Measurements from ENCODE around the gene KNOP1. TPM values are rescaled to one million over a fixed set of nuclear protein-coding genes. Genes with fewer than 3 reads are reported as not detected.

KNOP1 gene
- total and polyA plus RNA-seq, 2 of the 13 experiments (the other 11 are each of a cell fraction or from before 2014, with no cell fraction given) = 21.2 to 57.5 TPM

DNA sequence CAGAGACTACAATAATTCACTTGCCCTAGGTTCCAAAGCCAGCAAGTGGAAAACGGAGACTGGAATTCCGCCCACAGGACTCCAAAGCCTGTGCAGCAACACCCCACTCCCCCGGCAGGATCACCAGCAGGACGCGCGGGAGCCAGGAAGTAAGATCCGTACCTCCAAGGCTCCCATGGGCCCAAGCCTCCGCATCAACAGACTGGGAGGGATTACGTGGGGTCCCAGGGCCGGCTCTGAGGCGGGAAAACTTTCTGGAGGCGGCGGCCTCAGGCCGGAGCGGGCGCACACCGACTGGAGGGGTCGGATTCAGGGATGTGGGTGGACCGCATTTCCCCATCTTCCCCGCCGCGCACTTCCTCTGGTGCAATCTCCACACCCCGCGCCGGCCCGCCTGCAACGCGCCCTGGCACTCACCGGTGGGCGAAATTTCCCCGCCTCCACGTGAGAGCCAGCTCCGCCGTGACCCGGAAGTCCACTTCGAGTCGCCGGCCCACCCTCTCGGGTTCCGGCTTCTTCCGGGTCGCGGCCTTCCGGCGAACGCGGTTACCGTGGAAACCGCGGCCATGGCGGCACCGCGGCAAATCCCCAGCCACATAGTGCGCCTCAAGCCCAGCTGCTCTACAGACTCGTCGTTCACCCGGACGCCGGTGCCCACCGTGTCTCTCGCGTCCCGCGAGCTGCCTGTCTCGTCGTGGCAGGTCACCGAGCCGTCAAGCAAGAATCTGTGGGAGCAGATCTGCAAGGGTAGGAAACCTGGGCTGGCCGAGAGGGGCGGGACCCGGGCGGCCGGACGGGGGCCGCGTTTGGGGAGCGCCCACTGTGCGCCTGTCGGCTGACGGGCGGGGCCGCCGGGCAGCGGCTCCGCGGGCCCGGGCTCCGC lies at the start of gene KNOP1, which contains the start of gene IQCK (continued):
- TF ChIP-seq ADNP (CRISPR knock-in tag; IDR thresholded peaks at IDR 0.05) (no peak), ZNF674 (CRISPR knock-in tag; IDR thresholded peaks at IDR 0.05; ENCODE audit: low read depth) (no peak), SKI (IDR thresholded peaks at IDR 0.05; ENCODE audit: partially characterized antibody) (peak; percentile 61), DR1 (CRISPR knock-in tag; IDR thresholded peaks at IDR 0.05) (peak; percentile 79), KAT7 (CRISPR knock-in tag; IDR thresholded peaks at IDR 0.05; ENCODE audit: borderline replicate concordance) (peak; percentile 92), AHR (CRISPR knock-in tag; IDR thresholded peaks at IDR 0.05) (peak; percentile 95; the same call in 1 of the 2 replicates), TRIM24 (CRISPR knock-in tag; IDR thresholded peaks at IDR 0.05) (no peak), CCAR2 (optimal IDR thresholded peaks at IDR 0.05; ENCODE audit: low read depth, low read length) (no peak), STAT5B (CRISPR knock-in tag; IDR thresholded peaks at IDR 0.05) (no peak; the same call in none of the 2 replicates), CBFB (CRISPR knock-in tag; IDR thresholded peaks at IDR 0.05) (peak; percentile 57), ZNF790 (CRISPR knock-in tag; IDR thresholded peaks at IDR 0.05; ENCODE audit: borderline replicate concordance) (0 out of 2 replicates have a peak, but pooled peaks have one; percentile 60), SMAD9 (CRISPR knock-in tag; IDR thresholded peaks at IDR 0.05) (peak; percentile 91; the same call in 1 of the 2 replicates), NCOR1 (IDR thresholded peaks at IDR 0.05; ENCODE audit: borderline replicate concordance, low read length) (peak; percentile 20; the same call in 1 of the 2 replicates), ZNF614 (CRISPR knock-in tag; IDR thresholded peaks at IDR 0.05; ENCODE audit: borderline replicate concordance) (peak; percentile 55; the same call in 1 of the 2 replicates), ZNF776 (CRISPR knock-in tag; IDR thresholded peaks at IDR 0.05) (peak; percentile 97), SP1 (IDR thresholded peaks at IDR 0.05) (no peak), SP1 (CRISPR knock-in tag; IDR thresholded peaks at IDR 0.05) (peak; percentile 73), KDM3A (CRISPR knock-in tag; IDR thresholded peaks at IDR 0.05; ENCODE audit: low read depth) (peak; percentile 96), FOSL1 (CRISPR knock-in tag; IDR thresholded peaks at IDR 0.05; ENCODE audit: borderline replicate concordance) (no peak)
- TF ChIP-seq, protein P1, sequence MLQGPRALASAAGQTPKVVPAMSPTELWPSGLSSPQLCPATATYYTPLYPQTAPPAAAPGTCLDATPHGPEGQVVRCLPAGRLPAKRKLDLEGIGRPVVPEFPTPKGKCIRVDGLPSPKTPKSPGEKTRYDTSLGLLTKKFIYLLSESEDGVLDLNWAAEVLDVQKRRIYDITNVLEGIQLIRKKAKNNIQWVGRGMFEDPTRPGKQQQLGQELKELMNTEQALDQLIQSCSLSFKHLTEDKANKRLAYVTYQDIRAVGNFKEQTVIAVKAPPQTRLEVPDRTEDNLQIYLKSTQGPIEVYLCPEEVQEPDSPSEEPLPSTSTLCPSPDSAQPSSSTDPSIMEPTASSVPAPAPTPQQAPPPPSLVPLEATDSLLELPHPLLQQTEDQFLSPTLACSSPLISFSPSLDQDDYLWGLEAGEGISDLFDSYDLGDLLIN (CRISPR knock-in tag; IDR thresholded peaks at IDR 0.05; ENCODE audit: borderline replicate concordance) = peak; percentile 97
- TF ChIP-seq, protein P2, sequence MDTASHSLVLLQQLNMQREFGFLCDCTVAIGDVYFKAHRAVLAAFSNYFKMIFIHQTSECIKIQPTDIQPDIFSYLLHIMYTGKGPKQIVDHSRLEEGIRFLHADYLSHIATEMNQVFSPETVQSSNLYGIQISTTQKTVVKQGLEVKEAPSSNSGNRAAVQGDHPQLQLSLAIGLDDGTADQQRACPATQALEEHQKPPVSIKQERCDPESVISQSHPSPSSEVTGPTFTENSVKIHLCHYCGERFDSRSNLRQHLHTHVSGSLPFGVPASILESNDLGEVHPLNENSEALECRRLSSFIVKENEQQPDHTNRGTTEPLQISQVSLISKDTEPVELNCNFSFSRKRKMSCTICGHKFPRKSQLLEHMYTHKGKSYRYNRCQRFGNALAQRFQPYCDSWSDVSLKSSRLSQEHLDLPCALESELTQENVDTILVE (CRISPR knock-in tag; IDR thresholded peaks at IDR 0.05) = peak; percentile 97
- TF ChIP-seq, protein P3, sequence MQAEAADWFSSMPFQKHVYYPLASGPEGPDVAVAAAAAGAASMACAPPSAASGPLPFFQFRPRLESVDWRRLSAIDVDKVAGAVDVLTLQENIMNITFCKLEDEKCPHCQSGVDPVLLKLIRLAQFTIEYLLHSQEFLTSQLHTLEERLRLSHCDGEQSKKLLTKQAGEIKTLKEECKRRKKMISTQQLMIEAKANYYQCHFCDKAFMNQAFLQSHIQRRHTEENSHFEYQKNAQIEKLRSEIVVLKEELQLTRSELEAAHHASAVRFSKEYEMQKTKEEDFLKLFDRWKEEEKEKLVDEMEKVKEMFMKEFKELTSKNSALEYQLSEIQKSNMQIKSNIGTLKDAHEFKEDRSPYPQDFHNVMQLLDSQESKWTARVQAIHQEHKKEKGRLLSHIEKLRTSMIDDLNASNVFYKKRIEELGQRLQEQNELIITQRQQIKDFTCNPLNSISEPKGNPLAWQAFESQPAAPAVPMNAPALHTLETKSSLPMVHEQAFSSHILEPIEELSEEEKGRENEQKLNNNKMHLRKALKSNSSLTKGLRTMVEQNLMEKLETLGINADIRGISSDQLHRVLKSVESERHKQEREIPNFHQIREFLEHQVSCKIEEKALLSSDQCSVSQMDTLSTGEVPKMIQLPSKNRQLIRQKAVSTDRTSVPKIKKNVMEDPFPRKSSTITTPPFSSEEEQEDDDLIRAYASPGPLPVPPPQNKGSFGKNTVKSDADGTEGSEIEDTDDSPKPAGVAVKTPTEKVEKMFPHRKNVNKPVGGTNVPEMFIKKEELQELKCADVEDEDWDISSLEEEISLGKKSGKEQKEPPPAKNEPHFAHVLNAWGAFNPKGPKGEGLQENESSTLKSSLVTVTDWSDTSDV (CRISPR knock-in tag; IDR thresholded peaks at IDR 0.05) = peak; percentile 67; the same call in 1 of the 2 replicates
- TF ChIP-seq, protein P4, sequence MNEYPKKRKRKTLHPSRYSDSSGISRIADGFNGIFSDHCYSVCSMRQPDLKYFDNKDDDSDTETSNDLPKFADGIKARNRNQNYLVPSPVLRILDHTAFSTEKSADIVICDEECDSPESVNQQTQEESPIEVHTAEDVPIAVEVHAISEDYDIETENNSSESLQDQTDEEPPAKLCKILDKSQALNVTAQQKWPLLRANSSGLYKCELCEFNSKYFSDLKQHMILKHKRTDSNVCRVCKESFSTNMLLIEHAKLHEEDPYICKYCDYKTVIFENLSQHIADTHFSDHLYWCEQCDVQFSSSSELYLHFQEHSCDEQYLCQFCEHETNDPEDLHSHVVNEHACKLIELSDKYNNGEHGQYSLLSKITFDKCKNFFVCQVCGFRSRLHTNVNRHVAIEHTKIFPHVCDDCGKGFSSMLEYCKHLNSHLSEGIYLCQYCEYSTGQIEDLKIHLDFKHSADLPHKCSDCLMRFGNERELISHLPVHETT (CRISPR knock-in tag; conservative IDR thresholded peaks at IDR 0.05) = peak; percentile 82
- TF ChIP-seq, protein P5, sequence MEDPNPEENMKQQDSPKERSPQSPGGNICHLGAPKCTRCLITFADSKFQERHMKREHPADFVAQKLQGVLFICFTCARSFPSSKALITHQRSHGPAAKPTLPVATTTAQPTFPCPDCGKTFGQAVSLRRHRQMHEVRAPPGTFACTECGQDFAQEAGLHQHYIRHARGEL (CRISPR knock-in tag; IDR thresholded peaks at IDR 0.05) = peak; percentile 28; the same call in 1 of the 2 replicates

All from HepG2 (cell line).